HepG2 (cell line): ENCODE measurements around the gene MAPKAPK3. TPM values are rescaled to one million over a fixed set of nuclear protein-coding genes. Genes with fewer than 3 reads are reported as not detected.

Experiments
- AKNA ChIP-seq: sonication (generic); formaldehyde crosslinking; IDR thresholded peaks from 2 replicates; pipeline ENCODE4 v1.4.0; 2020; ENCODE audit warnings: missing genetic modification reagents, borderline replicate concordance
- CCDC6 ChIP-seq: sonication (generic); formaldehyde crosslinking; IDR thresholded peaks from 2 replicates; pipeline ENCODE4 v1.8.1; 2022; ENCODE audit warnings: mild to moderate bottlenecking, missing genetic modification reagents, moderate library complexity
- E2F2 ChIP-seq: sonication (generic); formaldehyde crosslinking; IDR thresholded peaks from 2 replicates; pipeline ENCODE4 v1.4.0; 2020; ENCODE audit warnings: missing genetic modification reagents, borderline replicate concordance
- HHEX ChIP-seq: IDR thresholded peaks from 2 replicates; pipeline ENCODE4 v1.6.1; 2016; ENCODE audit warnings: control low read depth
- MEF2D ChIP-seq: sonication (generic); formaldehyde crosslinking; IDR thresholded peaks from 2 replicates; pipeline ENCODE4 v1.5.1; 2020; ENCODE audit warnings: mild to moderate bottlenecking, missing genetic modification reagents
- NFYC ChIP-seq: IDR thresholded peaks from 2 replicates; pipeline ENCODE4 v1.6.1; 2016; ENCODE audit warnings: missing genetic modification reagents, missing compliant biosample characterization
- RNF219 ChIP-seq: sonication (generic); formaldehyde crosslinking; IDR thresholded peaks from 2 replicates; pipeline ENCODE4 v1.5.0; 2020; ENCODE audit warnings: mild to moderate bottlenecking, missing genetic modification reagents
- U2AF2 ChIP-seq: fragments of 200-400 bp; formaldehyde crosslinking; IDR thresholded peaks from 2 replicates; pipeline ENCODE4 v1.6.1; 2017; ENCODE audit warnings: low read depth, mild to moderate bottlenecking, low read length
- ZNF30 ChIP-seq: sonication (generic); formaldehyde crosslinking; IDR thresholded peaks from 2 replicates; pipeline ENCODE4 v1.5.0; 2020; ENCODE audit warnings: mild to moderate bottlenecking, missing genetic modification reagents
- ZNF646 ChIP-seq: sonication (generic); formaldehyde crosslinking; IDR thresholded peaks from 2 replicates; pipeline ENCODE4 v1.9.0; 2021; ENCODE audit warnings: mild to moderate bottlenecking, missing genetic modification reagents
- ZNF761 ChIP-seq: sonication (generic); formaldehyde crosslinking; conservative IDR thresholded peaks from 2 replicates; pipeline ENCODE4 v1.4.0; 2020; ENCODE audit warnings: mild to moderate bottlenecking, missing genetic modification reagents
- polyA plus RNA-seq, 8 experiments: library from polyadenylated mRNA; depleted of rRNA in 3 of 8; stranded (reverse) in 7 of 8; unstranded in 1 of 8; fragments of >200 nt; fragmentation: Illumina TruSeq in 4 of 8; extraction: Trizol in 4 of 8; gene quantifications; 2 replicates each; pipeline versions ENCODE4 v1.2.1 to v1.2.3, GENCODE V29; 2011 to 2016; ENCODE audit warnings: low read depth in 4 of 8, missing spikeins in 1 of 8, mixed read lengths in 1 of 8; ENCODE audit not compliant: insufficient read depth in 1 of 8
- total RNA-seq, 5 experiments: library from RNA; depleted of rRNA; stranded (reverse); fragments of >200 nt; fragmentation: Illumina TruSeq; extraction: Trizol; gene quantifications; 2 replicates each; pipeline ENCODE4 v1.2.3, GENCODE V29; 2016; ENCODE audit warnings: low read depth in 1 of 5

The MAPKAPK3 gene
- total and polyA plus RNA-seq, 2 of the 13 experiments (the other 11 are each of a cell fraction or from before 2014, with no cell fraction given): 39.9 to 41.2 TPM

- TF ChIP-seq AKNA (CRISPR knock-in tag): no peak
- no peak for TF ChIP-seq ZNF646 (CRISPR knock-in tag)
- no peak for TF ChIP-seq HHEX (CRISPR knock-in tag)
- no peak for TF ChIP-seq U2AF2
- peak; percentile 75; the same call in 1 of the 2 replicates for TF ChIP-seq CCDC6 (CRISPR knock-in tag)
- peak; percentile 31; the same call in 1 of the 2 replicates for TF ChIP-seq MEF2D (CRISPR knock-in tag)
- TF ChIP-seq E2F2 (CRISPR knock-in tag): no peak
- no peak for TF ChIP-seq RNF219 (CRISPR knock-in tag)
- peak; percentile 79 for TF ChIP-seq NFYC (CRISPR knock-in tag)
- TF ChIP-seq ZNF761 (CRISPR knock-in tag): 0 out of 2 replicates have a peak, but pooled peaks have one; percentile 72
- no peak for TF ChIP-seq ZNF30 (CRISPR knock-in tag)
Measured at GRCh38 chr3:50611464-50612233, 5.3 kb upstream of the MAPKAPK3 start, which contains the start of gene CISH (continued).
